HG03571 (cell line): ENCODE results near the gene MPPED1.

Experiments
- ATAC-seq: cut with Tn5 transposase; IDR thresholded peaks from one replicate; pipeline ENCODE4 v1.9.1; 2021; ENCODE audit not compliant: unreplicated experiment

Gene MPPED1

GRCh38 chr22:43428521-43428920, 16.7 kb downstream of the MPPED1 start:
- no peak for ATAC-seq

- ATAC-seq, result no peak
Measured at GRCh38 chr22:43429426-43429825, 17.6 kb downstream of the MPPED1 start.

GRCh38 chr22:43431808-43432554, 20.2 kb downstream of the MPPED1 start:
- ATAC-seq, result no peak

- no peak for ATAC-seq
Measured at GRCh38 chr22:43432883-43433415, 21.1 kb downstream of the MPPED1 start.

- no peak for ATAC-seq
Measured at GRCh38 chr22:43433451-43434274, 21.8 kb downstream of the MPPED1 start.

GRCh38 chr22:43434275-43434927, 22.6 kb downstream of the MPPED1 start:
- ATAC-seq, result no peak

- no peak for ATAC-seq
Measured at GRCh38 chr22:43434928-43435311, 23.1 kb downstream of the MPPED1 start.

- no peak for ATAC-seq
Measured at GRCh38 chr22:43435851-43436811, 24.3 kb downstream of the MPPED1 start.

GRCh38 chr22:43436868-43437267, 25.1 kb downstream of the MPPED1 start:
- no peak for ATAC-seq

GRCh38 chr22:43437871-43438475, 26.2 kb downstream of the MPPED1 start:
- ATAC-seq, result no peak

GRCh38 chr22:43438666-43439347, 27.0 kb downstream of the MPPED1 start:
- no peak for ATAC-seq

GRCh38 chr22:43439368-43440103, 27.7 kb downstream of the MPPED1 start:
- ATAC-seq, result no peak

GRCh38 chr22:43440104-43440387, 28.2 kb downstream of the MPPED1 start:
- no peak for ATAC-seq

- no peak for ATAC-seq
Measured at GRCh38 chr22:43440556-43440955, 28.7 kb downstream of the MPPED1 start.

- ATAC-seq, result no peak
Measured at GRCh38 chr22:43441216-43441615, 29.4 kb downstream of the MPPED1 start.

- no peak for ATAC-seq
Measured at GRCh38 chr22:43441751-43442150, 29.9 kb downstream of the MPPED1 start.

- ATAC-seq, result no peak
Measured at GRCh38 chr22:43442386-43443151, 30.8 kb downstream of the MPPED1 start.

GRCh38 chr22:43443152-43443471, 31.3 kb downstream of the MPPED1 start:
- no peak for ATAC-seq
